NCI-H510A (cell line): ENCODE results near the gene RS1.

Experiments
- DNase-seq: peaks from one replicate; lab custom pipeline; 2025; lab: John Stamatoyannopoulos, UW

The RS1 gene

GRCh38 chrX:18598413-18598812, 73.5 kb downstream of the RS1 start:
- DNase-seq = no peak

DNA sequence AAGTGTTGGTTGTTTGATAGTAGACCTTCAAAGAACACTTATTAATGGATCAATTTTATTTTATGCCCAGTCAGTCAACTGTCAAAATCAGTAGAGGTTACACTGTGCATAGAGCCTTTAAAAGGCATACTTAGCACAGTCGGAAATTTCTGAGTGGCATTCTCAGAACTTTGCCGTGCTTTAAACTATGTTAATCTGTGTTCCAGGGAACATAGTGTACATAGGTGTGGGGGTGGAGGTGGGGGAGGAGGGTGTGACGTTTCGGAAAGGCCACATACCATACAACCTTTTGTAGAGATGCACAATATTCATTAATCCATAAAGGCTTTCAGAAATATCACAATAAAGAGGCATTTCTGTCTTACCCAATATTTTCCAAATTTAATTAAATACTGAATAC, 75.8 kb downstream of the RS1 start:
- DNase-seq = no peak

DNA sequence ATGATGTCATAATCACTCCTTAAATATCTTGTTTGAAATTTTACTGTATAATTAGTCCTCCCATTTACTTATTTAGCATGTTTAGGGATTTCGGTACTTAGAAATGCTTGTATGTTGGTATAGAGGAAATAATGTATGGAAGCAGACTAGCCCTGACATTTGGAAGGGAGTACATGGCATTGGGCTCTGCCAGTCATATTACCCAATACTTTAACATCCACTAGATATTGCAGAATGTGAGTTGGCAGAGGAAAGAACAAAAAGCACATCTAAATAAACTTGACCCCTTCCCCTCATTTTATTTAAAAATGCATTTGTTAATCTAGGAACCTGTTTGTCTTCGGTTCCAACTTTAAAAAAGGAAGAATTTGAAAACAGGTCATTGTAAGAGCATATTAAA, 77.8 kb downstream of the RS1 start:
- no peak for DNase-seq

GRCh38 chrX:18591834-18592233, 80.1 kb downstream of the RS1 start:
- DNase-seq = no peak
